ENCODE data around the gene RASIP1.

The RASIP1 gene

GRCh38 chr19:48671446-48671995 is 68.9 kb downstream of the RASIP1 start:
- DNase-seq = peak; percentile 30

GRCh38 chr19:48670699-48671445 is 69.5 kb downstream of the RASIP1 start:
- no peak for DNase-seq
